Caco-2 (cell line): ENCODE data around the gene PAGE4. TPM values are rescaled to one million over a fixed set of nuclear protein-coding genes. Genes with fewer than 3 reads are reported as not detected.

ENCODE experiments used
- BruUV-seq: library from RNA; stranded (reverse); fragments of 400-500 nt; replicated peaks from 2 replicates; lab custom pipeline; 2021; lab: Mats Ljungman, UMichigan
- CTCF ChIA-PET: fragments of 300-600 bp; sonication (Branson Sonifier 250); formaldehyde crosslinking; loops from one replicate; lab custom pipeline; 2022; ENCODE audit warnings: antibody characterized with exemption; lab: Charles Lee
- POLR2A ChIA-PET: fragments of 300-600 bp; sonication (Branson Sonifier 250); formaldehyde crosslinking; loops from one replicate; lab custom pipeline; 2022; ENCODE audit warnings: antibody characterized with exemption; lab: Charles Lee
- DNase-seq, 2 experiments: peaks; one replicate each; pipeline versions ENCODE4 v3.0.0 to v3.0.0-alpha.2; 2020 to 2022
- H3K27me3 ChIP-seq: replicated peaks from 2 replicates; pipeline ENCODE4 v1.6.0; 2011; ENCODE audit warnings: low read length; ENCODE audit not compliant: control insufficient read depth, insufficient read depth
- H3K36me3 ChIP-seq: 2 replicates; pipeline ENCODE4 v1.5.1; 2011; ENCODE audit warnings: low read length; ENCODE audit not compliant: control insufficient read depth, insufficient read depth
- H3K4me1 ChIP-seq: fragments of 250-450 bp; sonication (Bioruptor Pico); 2 replicates; pipeline ENCODE4 v1.5.1; 2020; ENCODE audit warnings: mild to moderate bottlenecking
- H3K4me3 ChIP-seq: 2 replicates; pipeline ENCODE4 v1.5.1; 2011; ENCODE audit warnings: low read depth, mild to moderate bottlenecking, control low read depth, low read length
- H3K9me3 ChIP-seq: fragments of 250-450 bp; sonication (Bioruptor Pico); 2 replicates; pipeline ENCODE4 v1.5.1; 2020; ENCODE audit warnings: mild to moderate bottlenecking, moderate library complexity
- H3K27ac Mint-ChIP-seq: one replicate; pipeline ENCODE4 v1.8.0; 2022; ENCODE audit warnings: mixed read lengths; ENCODE audit not compliant: unreplicated experiment
- H3K27me3 Mint-ChIP-seq: one replicate; pipeline ENCODE4 v1.8.0; 2022; ENCODE audit warnings: mixed read lengths; ENCODE audit not compliant: insufficient read depth, unreplicated experiment
- H3K36me3 Mint-ChIP-seq: one replicate; pipeline ENCODE4 v1.8.0; 2022; ENCODE audit warnings: mild to moderate bottlenecking, mixed read lengths; ENCODE audit not compliant: insufficient read depth, unreplicated experiment
- H3K4me1 Mint-ChIP-seq: one replicate; pipeline ENCODE4 v1.8.0; 2022; ENCODE audit warnings: low read depth, mixed read lengths; ENCODE audit not compliant: unreplicated experiment
- H3K4me3 Mint-ChIP-seq: one replicate; pipeline ENCODE4 v1.8.0; 2022; ENCODE audit warnings: mild to moderate bottlenecking, moderate library complexity, mixed read lengths; ENCODE audit not compliant: unreplicated experiment
- H3K9me3 Mint-ChIP-seq: one replicate; pipeline ENCODE4 v1.8.0; 2022; ENCODE audit warnings: mixed read lengths; ENCODE audit not compliant: unreplicated experiment
- intact Hi-C: fragments of 100-400 bp; cut with micrococcal nuclease; formaldehyde crosslinking; loops from one replicate; pipeline ENCODE4 v1.10.0; 2022; ENCODE audit not compliant: unreplicated experiment
- total RNA-seq: library from RNA; stranded (reverse); gene quantifications from 2 replicates; pipeline ENCODE4 v1.2.3, GENCODE V29; 2022
- TF ChIP-seq, protein P1 (sequence below), 2 experiments: fragments of 200-600 bp in 1 of 2; IDR thresholded peaks; 1 replicate in 1 of 2; 2 replicates in 1 of 2; pipeline versions ENCODE4 v1.5.1 to v1.8.0; 2011 to 2022; ENCODE audit warnings: antibody characterized with exemption in 1 of 2, control low read depth in 1 of 2, inconsistent platforms in 1 of 2, low read depth in 1 of 2, low read length in 1 of 2, mild to moderate bottlenecking in 1 of 2, moderate library complexity in 1 of 2; ENCODE audit not compliant: insufficient read depth in 1 of 2, severe bottlenecking in 1 of 2, unreplicated experiment in 1 of 2

PAGE4 gene
- total RNA-seq, 1 experiment from 2014 or later, result 31.2 TPM

DNA sequence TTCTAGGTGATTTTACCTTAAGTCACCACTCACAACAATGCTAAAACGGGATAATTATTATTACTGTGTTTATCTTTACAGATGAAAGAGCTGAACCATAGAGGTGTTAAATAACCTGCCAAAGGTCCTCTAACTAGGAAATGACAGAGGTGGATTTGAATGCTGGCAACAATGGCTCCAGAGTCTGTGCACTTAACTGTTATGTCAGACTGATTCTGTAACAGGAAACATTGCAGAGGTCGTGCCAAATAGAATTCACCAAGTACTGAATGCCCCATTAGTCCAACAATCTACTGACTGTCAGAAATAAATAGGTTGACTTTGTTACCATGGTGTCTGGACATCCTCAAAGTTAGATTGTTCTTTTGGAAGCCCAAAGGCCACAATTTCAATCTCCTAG, 29.2 kb downstream of the PAGE4 start:
- Histone ChIP-seq H3K27me3 (no peaks in the 10 kb centered on the region), H3K9me3 (no peaks in the 10 kb centered on the region), H3K36me3 (no peaks in the 10 kb centered on the region), H3K4me1 (peaks cover 40% of the 10 kb centered on the region), H3K4me3 (no peak overlapping the region)
- Mint-ChIP-seq H3K36me3 (no peaks in the 10 kb centered on the region), H3K4me1 (peaks cover 31% of the 10 kb centered on the region), H3K27me3 (no peaks in the 10 kb centered on the region), H3K9me3 (peaks cover 12% of the 10 kb centered on the region), H3K4me3 (no peak overlapping the region), H3K27ac (no peak overlapping the region)
- TF ChIP-seq, protein P1, sequence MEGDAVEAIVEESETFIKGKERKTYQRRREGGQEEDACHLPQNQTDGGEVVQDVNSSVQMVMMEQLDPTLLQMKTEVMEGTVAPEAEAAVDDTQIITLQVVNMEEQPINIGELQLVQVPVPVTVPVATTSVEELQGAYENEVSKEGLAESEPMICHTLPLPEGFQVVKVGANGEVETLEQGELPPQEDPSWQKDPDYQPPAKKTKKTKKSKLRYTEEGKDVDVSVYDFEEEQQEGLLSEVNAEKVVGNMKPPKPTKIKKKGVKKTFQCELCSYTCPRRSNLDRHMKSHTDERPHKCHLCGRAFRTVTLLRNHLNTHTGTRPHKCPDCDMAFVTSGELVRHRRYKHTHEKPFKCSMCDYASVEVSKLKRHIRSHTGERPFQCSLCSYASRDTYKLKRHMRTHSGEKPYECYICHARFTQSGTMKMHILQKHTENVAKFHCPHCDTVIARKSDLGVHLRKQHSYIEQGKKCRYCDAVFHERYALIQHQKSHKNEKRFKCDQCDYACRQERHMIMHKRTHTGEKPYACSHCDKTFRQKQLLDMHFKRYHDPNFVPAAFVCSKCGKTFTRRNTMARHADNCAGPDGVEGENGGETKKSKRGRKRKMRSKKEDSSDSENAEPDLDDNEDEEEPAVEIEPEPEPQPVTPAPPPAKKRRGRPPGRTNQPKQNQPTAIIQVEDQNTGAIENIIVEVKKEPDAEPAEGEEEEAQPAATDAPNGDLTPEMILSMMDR (IDR thresholded peaks at IDR 0.05; ENCODE audit: insufficient read depth in 1 of 2, low read depth in 1 of 2, low read length in 1 of 2, severe bottlenecking in 1 of 2, unreplicated experiment in 1 of 2), result no peak
- CTCF ChIA-PET, result interaction anchor here (0.6 kb wide), 1 partner anchor 141 kb away, joined by 3 read pairs; no protein-coding TSS in a partner anchor
- POLR2A ChIA-PET, result no interaction called here
- no TSS peak for BruUV-seq
- DNase-seq, result no peak
- intact Hi-C loops, result no loop called here

DNA sequence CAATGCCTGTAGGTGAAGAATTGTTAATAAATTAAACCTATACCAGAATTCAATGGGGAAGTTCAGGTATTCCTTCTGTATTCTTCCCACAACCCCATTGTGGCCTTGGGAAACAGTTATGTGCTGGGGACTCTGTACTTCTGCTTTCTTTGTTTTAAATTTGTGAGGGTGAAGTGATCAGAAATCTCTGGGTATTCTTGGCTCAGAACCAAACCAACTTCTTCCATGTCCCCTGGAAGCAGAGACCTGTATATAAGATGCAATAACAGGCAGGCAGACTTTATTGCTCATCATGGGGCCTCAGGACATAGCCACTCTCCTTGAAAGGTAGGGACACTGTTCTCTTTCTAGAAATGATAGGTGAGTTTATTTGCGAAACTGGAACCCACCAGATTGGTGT, 30.4 kb downstream of the PAGE4 start:
- intact Hi-C loops, result no loop called here
- Mint-ChIP-seq H3K9me3 (peaks cover 6% of the 10 kb centered on the region), H3K27ac (no peak overlapping the region), H3K27me3 (no peaks in the 10 kb centered on the region), H3K4me1 (peaks cover 31% of the 10 kb centered on the region), H3K36me3 (no peaks in the 10 kb centered on the region), H3K4me3 (no peak overlapping the region)
- CTCF ChIA-PET, result no interaction called here
- H3K4me3 ChIP-seq, result no peak overlapping the region
- peaks cover 40% of the 10 kb centered on the region for H3K4me1 ChIP-seq
- no peaks in the 10 kb centered on the region for H3K9me3 ChIP-seq
- TF ChIP-seq, protein P1 (IDR thresholded peaks at IDR 0.05; ENCODE audit: insufficient read depth in 1 of 2, low read depth in 1 of 2, low read length in 1 of 2, severe bottlenecking in 1 of 2, unreplicated experiment in 1 of 2), result no peak
- no peaks in the 10 kb centered on the region for H3K27me3 ChIP-seq
- no peak for DNase-seq
- H3K36me3 ChIP-seq, result no peaks in the 10 kb centered on the region
- no TSS peak for BruUV-seq
- POLR2A ChIA-PET, result no interaction called here

DNA sequence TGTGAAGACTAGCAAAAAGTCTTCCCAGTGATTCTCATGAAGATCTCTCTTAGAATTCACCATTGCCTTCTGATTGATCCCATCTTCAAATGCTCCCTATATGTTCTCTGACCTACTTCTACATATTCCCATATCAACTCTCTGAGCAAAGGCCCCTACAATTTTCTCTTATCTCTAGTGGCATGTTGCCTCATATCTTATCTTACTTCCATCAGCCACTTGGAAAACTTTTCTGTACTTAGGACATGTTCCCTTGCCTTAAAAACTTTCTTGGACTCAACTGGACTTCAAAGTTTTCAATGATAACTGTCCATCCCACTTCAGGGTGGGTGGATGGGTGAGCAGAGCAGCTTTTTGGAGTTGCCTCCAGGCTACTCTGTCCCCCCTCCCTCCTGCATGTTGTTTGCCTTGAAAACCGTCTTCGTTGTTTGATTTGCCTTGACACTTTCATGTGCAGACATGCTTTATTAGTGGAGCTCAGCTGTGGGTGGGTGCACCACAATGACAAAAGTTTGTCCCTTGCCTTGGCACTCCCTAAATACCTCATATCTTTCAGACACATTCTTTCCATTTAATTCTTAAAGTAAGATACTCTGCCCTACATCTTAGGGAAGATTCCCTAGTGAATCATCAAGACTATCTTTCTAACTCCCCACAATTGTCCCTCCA, 31.9 kb downstream of the PAGE4 start:
- TF ChIP-seq, protein P1 (IDR thresholded peaks at IDR 0.05; ENCODE audit: insufficient read depth in 1 of 2, low read depth in 1 of 2, low read length in 1 of 2, severe bottlenecking in 1 of 2, unreplicated experiment in 1 of 2), result no peak

More for the DNA sequence above, 31.9 kb downstream of the PAGE4 start:
- no peaks in the 10 kb centered on the region for H3K27me3 Mint-ChIP-seq
- DNase-seq, result peak; percentile 54 to 79
- no peaks in the 10 kb centered on the region for H3K27me3 ChIP-seq
- peak overlapping the region; percentile 62 for H3K27ac Mint-ChIP-seq
- BruUV-seq, result no TSS peak
- no peaks in the 10 kb centered on the region for H3K36me3 Mint-ChIP-seq
- H3K9me3 ChIP-seq, result no peaks in the 10 kb centered on the region
- H3K4me1 ChIP-seq, result peaks cover 40% of the 10 kb centered on the region
- H3K4me3 ChIP-seq, result no peak overlapping the region
- ChIA-PET CTCF (no interaction called here), POLR2A (no interaction called here)
- peaks cover 31% of the 10 kb centered on the region for H3K4me1 Mint-ChIP-seq
- intact Hi-C loops, result loop anchor here (1.0 to 2.0 kb wide), 2 partner anchors 16 to 49 kb away; no protein-coding TSS in a partner anchor
- H3K4me3 Mint-ChIP-seq, result peak overlapping the region; percentile 26
- peaks cover 6% of the 10 kb centered on the region for H3K9me3 Mint-ChIP-seq
- no peaks in the 10 kb centered on the region for H3K36me3 ChIP-seq
